Mesendoderm (in vitro differentiated cells): Measurements from ENCODE around the gene GABBR2. TPM values are rescaled to one million over a fixed set of nuclear protein-coding genes. Genes with fewer than 3 reads are reported as not detected.

Experiments
- DNase-seq: peaks from one replicate; pipeline ENCODE4 v3.0.0; 2013
- H2AK5ac ChIP-seq: 2 replicates; pipeline ENCODE4 v1.6.1; 2013; ENCODE audit warnings: low read length, inconsistent platforms
- H2BK120ac ChIP-seq: 2 replicates; pipeline ENCODE4 v1.6.1; 2013; ENCODE audit warnings: low read depth, mild to moderate bottlenecking, low read length, moderate library complexity, mixed read lengths
- H2BK15ac ChIP-seq: replicated peaks from 2 replicates; pipeline ENCODE4 v1.6.1; 2013; ENCODE audit warnings: low read depth, mild to moderate bottlenecking, moderate library complexity
- H2BK5ac ChIP-seq: 2 replicates; pipeline ENCODE4 v1.6.1; 2013; ENCODE audit warnings: low read length, inconsistent platforms
- H3K18ac ChIP-seq: 2 replicates; pipeline ENCODE4 v1.6.1; 2013; ENCODE audit warnings: mild to moderate bottlenecking, low read length, mixed read lengths
- H3K23ac ChIP-seq: one replicate; pipeline ENCODE4 v1.6.1; 2013; ENCODE audit warnings: low read length
- H3K27ac ChIP-seq: 2 replicates; pipeline ENCODE4 v1.5.1; 2013; ENCODE audit warnings: low read depth, mild to moderate bottlenecking, inconsistent platforms, low read length, moderate library complexity
- H3K27me3 ChIP-seq: 2 replicates; pipeline ENCODE4 v1.6.1; 2013; ENCODE audit warnings: low read length, control low read depth, mild to moderate bottlenecking, inconsistent platforms; ENCODE audit not compliant: insufficient read depth, poor library complexity
- H3K36me3 ChIP-seq: 2 replicates; pipeline ENCODE4 v1.6.1; 2013; ENCODE audit warnings: low read length, inconsistent platforms; ENCODE audit not compliant: control insufficient read depth, insufficient read depth
- H3K4ac ChIP-seq: one replicate; pipeline ENCODE4 v1.6.1; 2013; ENCODE audit warnings: low read depth, mild to moderate bottlenecking, low read length, moderate library complexity
- H3K4me1 ChIP-seq: 2 replicates; pipeline ENCODE4 v1.6.1; 2013; ENCODE audit warnings: low read depth, low read length, inconsistent platforms; ENCODE audit not compliant: control insufficient read depth
- H3K4me2 ChIP-seq: 2 replicates; pipeline ENCODE4 v1.6.1; 2013; ENCODE audit warnings: low read length
- H3K4me3 ChIP-seq: 2 replicates; pipeline ENCODE4 v1.5.1; 2013; ENCODE audit warnings: mild to moderate bottlenecking, low read length
- H3K56ac ChIP-seq: one replicate; pipeline ENCODE4 v1.6.1; 2013; ENCODE audit warnings: low read length
- H3K79me1 ChIP-seq: 2 replicates; pipeline ENCODE4 v1.6.1; 2013; ENCODE audit warnings: low read length, inconsistent platforms
- H3K79me2 ChIP-seq: 2 replicates; pipeline ENCODE4 v1.6.1; 2013; ENCODE audit warnings: mild to moderate bottlenecking, low read length; ENCODE audit not compliant: control insufficient read depth, insufficient read depth
- H3K9ac ChIP-seq: 2 replicates; pipeline ENCODE4 v1.6.1; 2013; ENCODE audit warnings: low read length, inconsistent platforms
- H4K5ac ChIP-seq: one replicate; pipeline ENCODE4 v1.6.1; 2013; ENCODE audit warnings: low read length
- H4K8ac ChIP-seq: one replicate; pipeline ENCODE4 v1.6.1; 2013; ENCODE audit warnings: low read depth, mild to moderate bottlenecking, control low read depth, low read length, moderate library complexity
- WGBS: extraction: QIAGEN DNeasy Blood & Tissue Kit; methylation state at CpG from one replicate; pipeline ENCODE4 v1.1.7; 2013; ENCODE audit warnings: low lambda C conversion rate, missing lambda C conversion rate; ENCODE audit not compliant: insufficient coverage; ENCODE audit errors: extremely low coverage; 5-methylcytosine and 5-hydroxymethylcytosine counted together
- polyA plus RNA-seq, 2 experiments: library from polyadenylated mRNA; stranded (reverse); fragments of 200-250 nt; gene quantifications; one replicate each; pipeline ENCODE4 v1.2.3, GENCODE V29; 2013

Gene GABBR2
- 2.1 TPM for polyA plus RNA-seq (2013, experiment 1 of 2)
- polyA plus RNA-seq (2013, experiment 2 of 2): 2.4 TPM

- no peak within 1 kb of the TSS for H3K4ac ChIP-seq
- H3K36me3 ChIP-seq: no peaks in the 10 kb centered on the region
- no peaks in the 10 kb centered on the region for H3K79me1 ChIP-seq
- H3K79me2 ChIP-seq: no peaks in the 10 kb centered on the region
- H4K5ac ChIP-seq: no peak within 1 kb of the TSS
- no peaks in the 10 kb centered on the region for H3K4me1 ChIP-seq
- peak within 1 kb of the TSS; percentile 46 for H3K56ac ChIP-seq
- no peak within 1 kb of the TSS for H3K9ac ChIP-seq
- no peak within 1 kb of the TSS for H4K8ac ChIP-seq
- peak; percentile 34 for DNase-seq
- no peak within 1 kb of the TSS for H2AK5ac ChIP-seq
- H3K4me2 ChIP-seq: peak within 1 kb of the TSS; percentile 39
- H3K27me3 ChIP-seq: peaks cover 27% of the 10 kb centered on the region
- no CpG with 5 or more reads among the region's 111 CpGs for WGBS
- H3K27ac ChIP-seq: no peak within 1 kb of the TSS
- no peak within 1 kb of the TSS for H3K23ac ChIP-seq
- H2BK5ac ChIP-seq: no peak within 1 kb of the TSS
- no peak within 1 kb of the TSS for H2BK120ac ChIP-seq
- H2BK15ac ChIP-seq: no peak within 1 kb of the TSS
- H3K18ac ChIP-seq: peak within 1 kb of the TSS; percentile 0
- no peak within 1 kb of the TSS for H3K4me3 ChIP-seq
Measured at GRCh38 chr9:98708933-98709911, at the start of gene GABBR2. Gene GABBR2, minus strand, starts transcription at chr9:98708935. Its CDS starts 198 bp downstream, at chr9:98708737.

- Histone ChIP-seq H3K27ac (no peak overlapping the region), H3K4ac (no peak overlapping the region), H3K9ac (no peak overlapping the region), H2BK120ac (no peak overlapping the region), H3K4me1 (no peaks in the 10 kb centered on the region), H3K18ac (no peak overlapping the region), H3K23ac (no peak overlapping the region), H2BK5ac (no peak overlapping the region), H4K5ac (no peak overlapping the region), H3K56ac (no peak overlapping the region), H3K79me2 (no peaks in the 10 kb centered on the region), H3K36me3 (no peaks in the 10 kb centered on the region), H3K4me2 (no peak overlapping the region), H3K27me3 (no peaks in the 10 kb centered on the region), H4K8ac (no peak overlapping the region), H2BK15ac (no peak overlapping the region), H3K79me1 (no peaks in the 10 kb centered on the region), H2AK5ac (no peak overlapping the region), H3K4me3 (no peak overlapping the region)
- DNase-seq: no peak
- no CpG with 5 or more reads among the region's 6 CpGs for WGBS
Measured at GRCh38 chr9:98755006-98755618, 46.4 kb upstream of the GABBR2 start.

- H3K79me2 ChIP-seq: no peaks in the 10 kb centered on the region
- no peak overlapping the region for H2BK15ac ChIP-seq
- no CpG with 5 or more reads among the region's 2 CpGs for WGBS
- H3K56ac ChIP-seq: no peak overlapping the region
- H3K4me1 ChIP-seq: no peaks in the 10 kb centered on the region
- H3K4me3 ChIP-seq: no peak overlapping the region
- H2BK120ac ChIP-seq: no peak overlapping the region
- H4K5ac ChIP-seq: no peak overlapping the region
- no peak overlapping the region for H2AK5ac ChIP-seq
- no peak overlapping the region for H4K8ac ChIP-seq
- no peak overlapping the region for H3K4ac ChIP-seq
- no peak overlapping the region for H3K18ac ChIP-seq
- H3K27me3 ChIP-seq: no peaks in the 10 kb centered on the region
- H2BK5ac ChIP-seq: no peak overlapping the region
- no peak for DNase-seq
- H3K79me1 ChIP-seq: no peaks in the 10 kb centered on the region
- H3K9ac ChIP-seq: no peak overlapping the region
- no peak overlapping the region for H3K4me2 ChIP-seq
- no peak overlapping the region for H3K23ac ChIP-seq
- H3K36me3 ChIP-seq: no peaks in the 10 kb centered on the region
- no peak overlapping the region for H3K27ac ChIP-seq
Measured at GRCh38 chr9:98751210-98751609, 42.5 kb upstream of the GABBR2 start.

- no peak overlapping the region for H3K4ac ChIP-seq
- no peaks in the 10 kb centered on the region for H3K27me3 ChIP-seq
- H3K9ac ChIP-seq: no peak overlapping the region
- H3K18ac ChIP-seq: no peak overlapping the region
- no peak overlapping the region for H3K4me2 ChIP-seq
- no peak overlapping the region for H2BK15ac ChIP-seq
- no CpG with 5 or more reads among the region's 5 CpGs for WGBS
- no peak overlapping the region for H3K4me3 ChIP-seq
- no peak overlapping the region for H2BK5ac ChIP-seq
- no peak for DNase-seq
- no peak overlapping the region for H4K5ac ChIP-seq
- H3K23ac ChIP-seq: no peak overlapping the region
- H3K27ac ChIP-seq: no peak overlapping the region
- H3K4me1 ChIP-seq: no peaks in the 10 kb centered on the region
- no peak overlapping the region for H2BK120ac ChIP-seq
- no peak overlapping the region for H4K8ac ChIP-seq
- H3K36me3 ChIP-seq: no peaks in the 10 kb centered on the region
- H3K79me2 ChIP-seq: no peaks in the 10 kb centered on the region
- no peak overlapping the region for H2AK5ac ChIP-seq
- H3K79me1 ChIP-seq: no peaks in the 10 kb centered on the region
- H3K56ac ChIP-seq: no peak overlapping the region
Measured at GRCh38 chr9:98750364-98751060, 41.8 kb upstream of the GABBR2 start.

GRCh38 chr9:98747476-98747875 is 38.7 kb upstream of the GABBR2 start:
- H3K9ac ChIP-seq: no peak overlapping the region
- H3K4me2 ChIP-seq: no peak overlapping the region
- no peak overlapping the region for H2BK15ac ChIP-seq
- no peak overlapping the region for H3K4ac ChIP-seq
- no peak overlapping the region for H3K18ac ChIP-seq
- H3K79me2 ChIP-seq: no peaks in the 10 kb centered on the region
- no peaks in the 10 kb centered on the region for H3K4me1 ChIP-seq
- no CpG with 5 or more reads among the region's 5 CpGs for WGBS
- H3K4me3 ChIP-seq: no peak overlapping the region
- no peak overlapping the region for H3K27ac ChIP-seq
- H3K36me3 ChIP-seq: peaks cover 3% of the 10 kb centered on the region
- H4K5ac ChIP-seq: no peak overlapping the region
- H3K27me3 ChIP-seq: no peaks in the 10 kb centered on the region
- H3K79me1 ChIP-seq: no peaks in the 10 kb centered on the region
- no peak overlapping the region for H2AK5ac ChIP-seq
- H2BK5ac ChIP-seq: no peak overlapping the region
- no peak overlapping the region for H4K8ac ChIP-seq
- no peak overlapping the region for H3K56ac ChIP-seq
- H3K23ac ChIP-seq: no peak overlapping the region
- no peak overlapping the region for H2BK120ac ChIP-seq
- no peak for DNase-seq
